WERI-Rb-1 (cell line): ENCODE measurements around the gene MUC6.

Source experiments
- DNase-seq: peaks from one replicate; pipeline ENCODE4 v3.0.0-alpha.2; 2020
- H3K27ac ChIP-seq: fragments of 250-450 bp; sonication (Bioruptor Pico); 2 replicates; pipeline ENCODE4 v1.5.1; 2020; ENCODE audit warnings: mild to moderate bottlenecking, moderate library complexity
- H3K27me3 ChIP-seq: fragments of 250-450 bp; sonication (Bioruptor Pico); 2 replicates; pipeline ENCODE4 v1.5.1; 2021; ENCODE audit warnings: mild to moderate bottlenecking, low read depth, moderate library complexity; ENCODE audit not compliant: insufficient read depth, severe bottlenecking
- H3K36me3 ChIP-seq: fragments of 250-450 bp; sonication (Bioruptor Pico); 2 replicates; pipeline ENCODE4 v1.5.1; 2020; ENCODE audit warnings: mild to moderate bottlenecking, moderate library complexity
- H3K4me3 ChIP-seq: 2 replicates; pipeline ENCODE4 v1.5.1; 2011; ENCODE audit warnings: low read depth, mild to moderate bottlenecking, control low read depth, low read length
- H3K9me3 ChIP-seq: fragments of 250-450 bp; sonication (Bioruptor Pico); 2 replicates; pipeline ENCODE4 v1.5.1; 2021; ENCODE audit warnings: mild to moderate bottlenecking, moderate library complexity; ENCODE audit not compliant: severe bottlenecking
- TF ChIP-seq, protein P1 (sequence below): IDR thresholded peaks from 2 replicates; pipeline ENCODE4 v1.5.1; 2011; ENCODE audit warnings: low read depth, mild to moderate bottlenecking, control low read depth, inconsistent platforms, low read length

MUC6 gene

DNA sequence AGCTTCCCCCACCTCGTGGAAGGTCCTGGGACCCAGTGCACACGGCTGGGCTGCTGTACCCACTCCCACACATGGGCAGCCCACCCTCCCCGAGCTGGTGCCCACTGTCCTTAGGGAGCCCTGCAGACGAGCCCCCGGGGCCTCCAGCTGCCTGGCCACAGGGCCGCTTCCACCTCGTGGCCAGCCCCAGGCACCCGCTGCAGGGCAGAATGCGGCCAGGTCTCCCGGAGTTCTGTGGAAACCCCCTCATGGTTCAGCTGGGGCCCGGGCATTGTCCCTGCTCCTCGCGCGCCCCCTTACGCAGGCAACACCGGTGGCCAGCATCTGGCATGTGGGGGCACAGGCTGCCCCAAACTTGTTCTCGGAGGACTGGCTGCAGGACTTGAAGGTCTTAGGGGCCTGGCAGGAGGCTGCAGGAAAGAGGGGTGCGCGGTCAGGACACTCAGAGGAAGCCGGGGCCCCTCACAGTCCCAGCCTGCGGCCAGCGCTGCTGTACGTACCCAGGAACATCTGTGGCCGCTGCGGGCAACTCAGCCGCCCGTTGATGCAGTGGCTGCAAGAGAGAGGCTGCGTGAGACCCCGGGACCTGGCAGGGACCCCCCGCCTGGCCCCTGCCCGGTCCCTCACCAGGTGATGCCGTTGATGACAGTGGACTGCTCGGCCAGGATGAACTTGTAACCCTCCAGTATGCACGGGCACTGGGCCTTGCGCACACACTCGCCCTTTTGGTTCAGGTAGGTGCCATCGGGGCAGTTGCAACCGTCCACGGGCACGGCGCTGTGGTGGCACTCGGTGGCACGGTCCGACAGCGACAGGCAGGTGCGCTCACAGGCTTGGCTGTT lies 9.7 kb downstream of the MUC6 start:
- Histone ChIP-seq H3K4me3 (no peak overlapping the region), H3K27me3 (no peaks in the 10 kb centered on the region), H3K36me3 (no peaks in the 10 kb centered on the region), H3K9me3 (no peaks in the 10 kb centered on the region), H3K27ac (no peak overlapping the region)
- TF ChIP-seq, protein P1, sequence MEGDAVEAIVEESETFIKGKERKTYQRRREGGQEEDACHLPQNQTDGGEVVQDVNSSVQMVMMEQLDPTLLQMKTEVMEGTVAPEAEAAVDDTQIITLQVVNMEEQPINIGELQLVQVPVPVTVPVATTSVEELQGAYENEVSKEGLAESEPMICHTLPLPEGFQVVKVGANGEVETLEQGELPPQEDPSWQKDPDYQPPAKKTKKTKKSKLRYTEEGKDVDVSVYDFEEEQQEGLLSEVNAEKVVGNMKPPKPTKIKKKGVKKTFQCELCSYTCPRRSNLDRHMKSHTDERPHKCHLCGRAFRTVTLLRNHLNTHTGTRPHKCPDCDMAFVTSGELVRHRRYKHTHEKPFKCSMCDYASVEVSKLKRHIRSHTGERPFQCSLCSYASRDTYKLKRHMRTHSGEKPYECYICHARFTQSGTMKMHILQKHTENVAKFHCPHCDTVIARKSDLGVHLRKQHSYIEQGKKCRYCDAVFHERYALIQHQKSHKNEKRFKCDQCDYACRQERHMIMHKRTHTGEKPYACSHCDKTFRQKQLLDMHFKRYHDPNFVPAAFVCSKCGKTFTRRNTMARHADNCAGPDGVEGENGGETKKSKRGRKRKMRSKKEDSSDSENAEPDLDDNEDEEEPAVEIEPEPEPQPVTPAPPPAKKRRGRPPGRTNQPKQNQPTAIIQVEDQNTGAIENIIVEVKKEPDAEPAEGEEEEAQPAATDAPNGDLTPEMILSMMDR: no peak
- DNase-seq: no peak

DNA sequence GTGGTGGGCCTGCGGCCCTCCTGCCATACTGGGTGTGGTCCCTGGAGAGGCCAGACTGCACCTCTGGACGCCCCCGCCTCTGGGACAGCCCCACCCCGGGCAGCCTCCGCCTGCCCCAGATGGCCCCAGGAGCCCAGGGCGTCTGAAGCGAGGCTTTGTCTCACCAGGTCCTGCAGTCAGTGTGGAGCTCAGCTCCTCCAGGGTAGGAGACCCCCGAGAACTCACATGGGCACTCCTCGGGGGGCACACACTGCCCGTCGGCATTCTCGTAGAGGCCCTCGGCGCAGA lies 10.4 kb downstream of the MUC6 start:
- Histone ChIP-seq H3K9me3 (no peaks in the 10 kb centered on the region), H3K27me3 (no peaks in the 10 kb centered on the region), H3K27ac (no peak overlapping the region), H3K36me3 (no peaks in the 10 kb centered on the region), H3K4me3 (no peak overlapping the region)
- TF ChIP-seq, protein P1: no peak
- no peak for DNase-seq

DNA sequence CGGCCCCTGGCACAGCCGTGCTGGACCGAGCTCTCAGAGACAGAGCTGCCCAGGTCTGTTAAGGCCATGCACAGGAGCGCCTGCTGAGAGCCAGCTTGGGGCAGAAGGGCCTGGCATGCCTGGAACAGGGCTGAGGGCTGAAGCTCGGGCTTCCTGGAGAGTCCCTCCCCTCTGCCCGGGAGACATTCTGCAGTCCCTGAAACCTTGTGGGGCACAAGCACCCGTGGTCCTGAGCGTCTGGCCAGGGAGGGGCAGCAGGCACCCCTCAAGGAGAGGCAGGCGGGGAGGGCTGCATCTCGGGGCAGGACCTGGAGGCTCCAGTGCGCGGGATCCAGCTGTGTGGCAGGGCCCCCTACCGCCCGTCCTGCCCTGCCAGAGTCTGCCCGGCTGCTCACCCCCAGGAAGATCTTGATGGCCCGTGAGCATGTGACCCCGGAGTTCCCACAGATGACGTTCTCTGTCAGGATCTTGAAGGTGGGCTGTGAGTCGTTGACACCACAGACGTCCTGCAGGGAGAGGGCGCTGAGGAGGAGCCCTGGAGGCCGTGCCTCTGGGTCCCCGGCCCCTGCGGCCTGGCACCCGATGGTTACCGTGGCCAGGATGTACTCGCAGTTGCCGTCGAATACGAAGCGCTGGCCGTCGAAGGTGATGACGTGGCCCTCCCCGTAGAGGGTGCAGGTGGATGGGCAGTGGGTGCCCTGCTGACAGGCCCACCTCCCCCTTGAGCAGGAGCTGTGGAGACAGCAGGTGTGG lies 10.9 kb downstream of the MUC6 start:
- Histone ChIP-seq H3K27me3 (no peaks in the 10 kb centered on the region), H3K36me3 (no peaks in the 10 kb centered on the region), H3K9me3 (no peaks in the 10 kb centered on the region), H3K4me3 (no peak overlapping the region), H3K27ac (no peak overlapping the region)
- TF ChIP-seq, protein P1: no peak
- no peak for DNase-seq

DNA sequence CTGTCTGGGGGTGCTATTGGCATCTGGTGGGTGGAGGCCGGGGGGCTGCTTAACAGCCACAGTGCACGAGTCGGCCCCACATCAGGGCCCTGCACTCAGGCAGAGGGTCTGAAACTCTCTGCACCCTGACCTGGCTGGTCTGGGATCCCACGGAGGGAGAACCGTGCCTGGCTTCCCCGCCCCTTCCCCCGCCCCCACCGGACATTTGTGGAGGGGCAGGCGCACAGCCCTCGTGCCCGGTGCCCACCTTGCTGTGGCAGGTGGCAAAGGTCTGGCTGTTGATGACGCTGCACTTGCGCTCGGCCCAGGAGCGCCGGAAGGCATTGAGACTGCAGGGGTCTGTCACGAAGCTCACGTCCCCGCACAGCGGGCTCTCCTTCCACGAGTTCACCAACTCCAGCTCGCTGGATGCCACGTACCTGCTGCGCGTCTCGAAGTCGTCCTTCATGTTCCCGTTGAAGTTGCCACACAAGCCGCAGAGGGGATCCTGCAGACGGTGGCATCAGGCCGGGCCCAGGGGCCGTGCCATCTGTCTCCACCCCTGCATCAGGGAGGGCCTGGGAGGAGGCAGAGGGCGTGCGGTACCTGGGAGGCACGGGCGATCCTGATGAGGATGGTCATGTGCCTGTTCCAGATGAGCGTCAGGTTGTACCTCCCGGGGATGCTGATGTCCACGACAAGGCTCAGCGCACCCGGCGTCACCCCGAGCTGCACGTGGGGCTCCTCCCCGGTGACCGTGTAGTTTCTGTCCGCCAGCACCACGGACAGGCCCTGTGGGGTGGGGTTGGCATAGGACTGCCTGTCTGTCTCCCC lies 11.7 kb downstream of the MUC6 start:
- no peak for DNase-seq
- Histone ChIP-seq H3K9me3 (no peaks in the 10 kb centered on the region), H3K27ac (no peak overlapping the region), H3K4me3 (no peak overlapping the region), H3K36me3 (no peaks in the 10 kb centered on the region), H3K27me3 (no peaks in the 10 kb centered on the region)
- TF ChIP-seq, protein P1: no peak

DNA sequence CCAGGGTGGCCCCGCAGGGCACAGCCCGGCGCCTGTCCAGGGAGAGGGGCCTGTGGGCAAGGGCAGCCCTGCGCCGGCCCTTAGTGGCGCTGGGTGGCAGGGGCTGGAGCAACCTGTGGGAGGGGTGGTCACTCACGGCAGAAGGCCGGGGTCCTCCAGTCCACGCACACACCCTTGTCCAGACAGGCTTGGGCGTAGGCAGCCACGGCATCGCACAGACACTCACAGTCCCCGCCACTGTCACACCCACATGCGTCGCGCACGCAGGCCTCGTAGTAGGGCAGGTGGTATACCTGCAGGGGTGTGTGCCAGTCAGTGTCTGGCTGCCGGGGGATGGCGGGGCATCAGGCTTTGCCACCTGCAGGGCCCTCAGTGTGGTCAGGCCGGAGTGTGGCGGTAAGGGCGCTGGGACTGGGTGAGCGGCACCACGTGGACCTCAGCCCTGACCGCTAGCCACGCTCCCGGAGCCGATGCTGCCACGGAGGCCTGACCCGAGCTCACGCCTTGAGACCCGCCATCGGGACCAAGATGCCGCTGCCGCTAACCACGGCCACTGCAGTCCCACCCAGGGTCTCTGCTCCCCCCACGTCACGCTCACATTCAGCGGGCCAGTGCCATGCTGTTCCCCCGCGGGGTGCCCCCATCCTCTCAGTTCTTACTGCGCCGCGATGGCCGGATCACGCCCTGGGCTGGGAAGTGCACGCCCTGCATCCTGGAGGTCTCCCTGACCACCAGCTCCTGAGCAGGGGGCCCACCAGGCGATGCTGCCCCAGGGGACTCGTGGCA lies 12.5 kb downstream of the MUC6 start:
- Histone ChIP-seq H3K27ac (no peak overlapping the region), H3K9me3 (no peaks in the 10 kb centered on the region), H3K36me3 (no peaks in the 10 kb centered on the region), H3K4me3 (no peak overlapping the region), H3K27me3 (no peaks in the 10 kb centered on the region)
- DNase-seq: no peak
- TF ChIP-seq, protein P1: no peak
